GM19025 (cell line): Measurements from ENCODE around the gene PTPRCAP.
A peak's percentile ranks its signal among the peaks of the same experiment; 100 is the strongest.
"Not testable (repeated sequence)": the region's sequence is repeated elsewhere in the genome, so short reads cannot be mapped to it uniquely, and the experiment has no call there.

ENCODE experiments used
- ATAC-seq: cut with Tn5 transposase; IDR thresholded peaks from one replicate; pipeline ENCODE4 v1.9.1; 2021; ENCODE audit warnings: mild to moderate bottlenecking, low read depth, moderate library complexity; ENCODE audit not compliant: unreplicated experiment

Gene PTPRCAP

DNA sequence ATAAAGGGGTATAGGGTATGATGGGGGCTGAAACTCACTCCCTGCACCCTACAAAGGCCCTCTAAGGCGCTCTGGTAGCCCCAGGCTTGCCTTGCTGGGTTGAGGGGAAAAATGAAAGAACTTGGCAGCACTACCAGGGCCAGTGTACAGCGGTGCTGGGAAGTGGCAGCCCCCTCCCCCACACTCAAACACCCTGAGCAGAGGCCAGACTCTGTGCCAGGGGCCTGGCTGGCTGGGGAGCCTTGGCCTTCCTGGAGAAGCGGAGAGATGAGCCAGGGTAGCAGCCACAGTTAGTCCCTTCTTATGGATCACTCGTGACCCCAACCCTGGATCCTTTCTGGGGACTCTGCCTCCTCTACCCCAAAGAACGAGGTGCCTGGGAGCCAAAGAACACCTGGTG lies 28.9 kb upstream of the PTPRCAP start:
- no peak for ATAC-seq

DNA sequence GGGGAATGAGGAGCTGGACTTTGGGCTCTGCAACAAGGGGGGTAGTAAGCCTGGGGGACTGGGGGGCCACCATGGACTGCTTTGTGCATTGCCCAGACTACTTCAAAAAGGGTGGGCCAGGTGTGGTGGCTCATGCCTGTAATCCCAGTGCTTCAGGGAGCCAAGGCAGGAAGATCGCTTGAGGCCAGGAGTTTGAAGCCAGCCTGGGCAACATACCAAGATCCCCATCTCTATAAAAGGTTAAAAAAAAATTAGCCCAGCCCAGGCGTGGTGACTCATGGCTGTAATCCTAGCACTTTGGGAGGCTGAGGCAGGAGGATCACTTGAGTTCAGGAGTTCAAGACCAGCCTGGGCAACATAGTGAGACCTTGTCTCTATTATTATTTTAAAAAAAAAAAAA lies 28.0 kb upstream of the PTPRCAP start:
- not testable (repeated sequence) for ATAC-seq

DNA sequence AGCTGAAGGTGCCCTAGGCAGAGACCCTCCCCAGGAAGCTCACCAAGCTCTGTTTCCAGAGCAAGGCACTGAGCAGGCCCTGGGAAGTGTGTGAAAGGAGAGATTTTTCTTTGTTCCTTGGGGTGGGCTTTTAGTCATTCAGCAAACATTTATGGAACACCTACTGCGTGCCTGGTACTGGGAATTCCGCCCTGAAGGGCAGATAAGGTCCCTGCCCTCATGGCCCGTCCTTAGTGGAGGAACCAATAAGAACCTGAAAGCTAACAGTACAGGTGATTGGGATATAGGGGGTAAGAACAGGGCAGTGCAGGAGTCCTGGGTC lies 27.7 kb upstream of the PTPRCAP start:
- no peak for ATAC-seq

DNA sequence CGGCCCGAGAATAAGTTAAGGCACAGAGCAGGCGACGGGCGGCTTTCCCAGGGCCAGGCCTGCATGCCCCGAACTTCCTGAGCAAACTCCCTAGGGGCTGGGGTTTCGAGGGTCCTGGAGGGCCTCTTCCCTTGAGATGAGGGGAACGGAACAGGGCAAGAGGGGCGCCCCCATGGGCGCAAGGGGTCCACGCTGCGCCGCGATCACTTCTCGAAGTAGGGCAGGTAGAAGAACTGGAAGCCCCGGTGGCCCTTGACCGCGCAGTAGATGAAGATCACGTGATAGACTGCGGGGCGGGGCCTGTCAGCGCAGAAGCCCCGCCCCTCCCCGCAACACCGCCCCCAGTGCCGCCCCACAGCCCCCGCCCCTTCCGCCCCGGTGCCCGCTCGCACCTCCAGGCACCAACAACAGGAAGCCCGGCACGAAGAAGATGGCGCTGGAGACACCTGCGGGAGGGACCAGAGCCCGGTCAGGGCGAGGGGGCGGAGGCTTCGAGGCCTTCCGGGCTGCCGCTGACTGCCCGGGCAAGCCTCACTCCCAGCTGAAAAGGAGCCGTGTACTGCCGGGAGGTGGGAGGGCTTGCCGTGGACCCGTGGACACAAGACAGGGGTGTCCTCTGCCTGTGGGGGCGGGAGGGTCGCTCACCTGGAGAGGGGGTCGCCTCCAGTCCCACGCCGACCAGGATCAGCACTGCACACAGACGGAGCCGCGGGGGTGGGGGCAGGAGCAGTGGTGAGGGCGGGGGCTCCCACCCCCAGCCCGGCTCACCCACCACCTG lies 27.1 kb upstream of the PTPRCAP start:
- ATAC-seq: peak; percentile 43

DNA sequence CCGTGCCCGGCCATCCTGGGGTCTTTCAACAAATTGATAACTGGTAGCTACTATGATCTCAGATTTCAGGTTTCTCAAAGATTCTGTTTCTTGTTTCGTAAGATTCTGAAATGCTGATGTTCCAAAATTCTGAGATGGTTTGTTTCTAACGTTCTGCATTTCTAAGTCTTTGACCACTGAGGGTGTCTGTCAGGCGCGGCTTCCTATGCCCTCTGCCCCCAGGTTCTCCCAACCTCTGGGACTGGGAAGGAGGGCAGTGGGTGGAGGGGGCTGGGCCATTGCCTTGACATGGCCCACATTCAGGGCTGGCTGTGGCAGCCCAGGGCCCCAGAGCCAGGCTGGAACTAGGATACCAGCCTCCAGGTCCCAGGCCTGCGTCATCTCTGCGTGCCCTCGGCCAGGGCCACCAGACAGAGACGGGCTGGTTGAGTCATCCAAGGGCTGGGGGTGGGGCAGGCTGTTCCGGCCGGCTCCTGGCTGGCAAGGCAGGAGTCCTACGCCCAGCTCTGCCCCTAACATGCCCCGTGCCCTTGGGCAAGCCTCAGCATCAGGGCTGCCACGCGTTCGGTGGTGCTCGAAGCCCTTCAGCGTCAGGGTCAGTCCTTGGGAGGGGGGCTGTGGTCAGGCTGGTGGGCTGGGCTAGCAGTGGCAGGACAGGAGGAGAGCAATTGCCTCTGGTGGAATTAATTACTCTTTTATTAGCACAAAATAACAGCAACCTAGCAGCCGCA lies 26.4 kb upstream of the PTPRCAP start:
- ATAC-seq: no peak

DNA sequence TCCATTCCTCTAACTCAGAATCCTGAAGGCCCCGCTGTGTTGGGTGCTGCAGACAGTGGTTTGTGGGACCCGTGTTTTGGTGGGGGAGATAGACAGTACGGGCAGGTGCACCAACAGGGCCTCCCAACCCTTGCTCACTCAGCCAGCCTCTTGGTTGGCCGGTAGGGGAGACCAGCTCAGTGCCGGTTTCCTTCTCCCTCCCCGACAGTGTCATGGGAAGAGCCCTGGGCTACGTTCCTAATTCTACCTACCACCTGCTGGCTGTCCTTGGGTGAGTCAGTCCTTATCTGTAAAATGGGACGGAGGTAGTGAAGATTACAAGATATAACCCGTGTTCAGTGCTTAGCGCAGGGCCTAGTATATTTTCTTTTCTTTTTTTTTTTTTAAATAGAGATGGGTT lies 25.7 kb upstream of the PTPRCAP start:
- no peak for ATAC-seq

DNA sequence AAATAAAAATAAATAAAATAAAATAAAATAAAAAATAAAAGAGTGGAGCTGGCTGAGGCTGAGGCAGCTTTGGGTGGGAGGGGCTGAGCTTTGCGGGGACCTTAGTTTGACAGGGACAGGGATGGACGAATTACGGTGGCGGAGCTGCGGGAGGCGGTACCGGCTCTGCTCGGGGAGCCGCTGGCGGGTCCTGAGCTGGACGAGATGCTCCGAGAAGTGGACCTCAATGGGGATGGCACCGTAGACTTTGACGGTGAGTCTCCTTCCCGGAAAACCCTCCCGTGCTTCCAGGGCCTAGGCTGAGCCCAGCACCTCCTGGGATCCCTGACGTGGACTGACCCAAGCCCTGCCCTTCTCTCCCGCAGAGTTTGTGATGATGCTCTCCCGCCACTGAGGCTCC lies 20.8 kb upstream of the PTPRCAP start:
- ATAC-seq: no peak

DNA sequence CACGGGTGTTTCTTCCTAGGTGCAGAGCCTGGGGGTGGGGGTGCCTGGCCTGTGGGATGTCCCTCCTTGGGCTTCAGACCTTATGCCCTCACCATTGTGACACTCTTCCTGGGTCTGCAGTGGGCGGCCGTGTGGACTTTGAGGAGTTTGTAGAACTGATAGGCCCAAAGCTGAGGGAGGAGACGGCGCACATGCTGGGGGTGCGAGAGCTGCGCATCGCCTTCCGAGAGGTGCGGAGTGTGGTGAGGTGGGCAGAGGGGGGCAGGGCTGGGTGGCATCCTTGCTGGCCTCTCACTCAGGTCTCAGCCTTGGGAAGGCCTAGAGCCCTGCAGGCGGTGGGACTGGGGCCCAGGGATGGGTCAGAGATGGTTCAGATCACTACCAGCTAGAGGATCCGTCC lies 20.0 kb upstream of the PTPRCAP start:
- ATAC-seq: no peak

DNA sequence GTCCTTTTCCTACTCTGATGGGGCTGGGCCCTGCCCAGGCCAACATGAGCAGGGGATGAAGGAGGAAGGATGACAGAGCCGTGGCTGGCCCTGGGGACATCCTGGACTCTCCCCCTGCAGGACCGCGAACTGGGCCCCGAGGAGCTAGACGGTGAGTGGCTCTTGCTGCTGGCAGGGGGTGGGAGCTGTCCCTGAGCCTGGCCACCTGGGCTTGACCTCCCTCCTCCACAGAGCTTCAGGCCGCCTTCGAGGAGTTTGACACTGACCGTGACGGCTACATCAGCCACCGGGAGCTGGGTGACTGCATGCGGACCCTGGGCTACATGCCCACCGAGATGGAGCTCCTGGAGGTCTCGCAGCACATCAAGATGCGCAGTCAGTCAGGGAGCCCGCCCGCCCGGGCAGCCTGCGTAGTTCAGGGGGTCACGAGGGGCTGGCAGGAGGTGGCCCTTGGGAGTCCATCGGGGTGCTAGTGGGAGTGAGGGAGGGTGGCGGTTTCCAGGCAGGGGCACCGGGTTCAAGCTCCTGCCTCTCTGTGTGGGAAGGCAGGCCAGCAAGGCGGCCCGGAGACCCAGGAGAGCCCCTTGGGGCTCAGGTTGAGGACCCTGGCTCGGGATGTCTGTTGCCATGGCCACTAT lies 18.7 kb upstream of the PTPRCAP start:
- ATAC-seq: no peak

DNA sequence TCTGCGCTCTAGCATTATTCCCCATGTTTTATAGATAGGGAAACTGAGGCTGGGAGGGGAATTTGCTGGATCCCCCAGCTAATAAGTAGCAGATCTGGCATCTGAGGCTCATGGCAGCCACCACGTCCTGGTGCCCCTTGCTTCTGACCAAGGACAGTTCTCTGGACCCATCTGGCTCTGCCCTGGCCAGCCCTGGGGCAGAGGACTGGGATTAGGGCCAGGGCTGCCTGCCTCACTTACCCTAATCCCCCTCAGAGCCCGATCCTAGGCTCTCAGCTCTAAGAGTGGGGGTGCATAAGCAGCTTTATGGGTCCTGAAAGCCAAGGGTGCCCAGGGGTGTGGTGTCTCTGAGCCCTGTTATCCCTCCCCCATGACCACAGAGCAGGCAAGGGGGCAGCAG lies 17.6 kb upstream of the PTPRCAP start, which contains the start of gene CABP4:
CABP4 (plus strand) TSS at position 301 of the 400 bp plus-strand sequence; CDS start at position 371, 70 bp downstream.
- no peak for ATAC-seq

DNA sequence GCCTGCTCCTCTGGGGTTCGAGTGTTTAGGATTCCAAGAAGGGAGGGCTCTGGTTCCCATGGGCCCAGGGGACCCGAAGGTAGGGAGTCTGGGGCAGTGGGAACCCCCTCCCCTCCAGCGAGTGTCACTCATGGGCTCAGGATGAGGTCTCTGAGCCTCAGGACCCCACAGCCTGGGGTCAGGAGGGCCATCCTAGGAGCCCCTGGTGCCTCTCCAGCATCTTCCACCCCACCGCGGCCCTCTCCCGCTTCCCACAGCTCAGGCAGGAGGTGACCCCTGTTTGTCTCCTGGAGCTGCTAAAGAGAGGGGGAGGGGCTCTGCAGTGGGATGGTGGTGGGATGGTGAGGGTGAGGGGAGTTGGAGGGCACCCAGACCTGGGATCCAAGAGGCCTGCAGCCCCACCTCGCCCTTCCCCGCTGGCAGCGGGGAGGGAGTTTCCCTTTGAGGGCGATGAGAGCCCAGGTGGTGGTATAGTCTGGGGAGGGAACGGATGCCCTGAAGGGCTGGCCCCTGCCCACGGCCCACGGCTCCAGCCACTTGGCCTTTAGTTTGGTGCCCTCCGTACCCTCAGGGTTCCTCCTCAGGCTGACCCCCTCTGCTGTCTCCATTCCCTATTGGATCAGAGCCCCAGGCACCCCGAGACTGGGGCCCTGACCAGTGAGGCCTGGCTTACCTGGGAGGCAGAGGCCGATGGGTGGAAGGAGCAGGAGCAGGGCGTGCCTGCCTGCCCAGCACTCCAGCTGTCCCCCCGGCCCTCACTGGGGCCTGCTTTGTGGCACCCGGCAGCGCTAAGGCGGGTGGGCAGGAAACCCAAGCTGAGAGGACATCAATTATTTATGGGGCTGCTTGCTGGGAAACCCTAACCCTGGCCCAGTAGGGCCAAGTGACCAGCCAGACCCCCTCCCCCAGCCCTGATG lies 16.6 kb upstream of the PTPRCAP start:
- ATAC-seq: no peak

DNA sequence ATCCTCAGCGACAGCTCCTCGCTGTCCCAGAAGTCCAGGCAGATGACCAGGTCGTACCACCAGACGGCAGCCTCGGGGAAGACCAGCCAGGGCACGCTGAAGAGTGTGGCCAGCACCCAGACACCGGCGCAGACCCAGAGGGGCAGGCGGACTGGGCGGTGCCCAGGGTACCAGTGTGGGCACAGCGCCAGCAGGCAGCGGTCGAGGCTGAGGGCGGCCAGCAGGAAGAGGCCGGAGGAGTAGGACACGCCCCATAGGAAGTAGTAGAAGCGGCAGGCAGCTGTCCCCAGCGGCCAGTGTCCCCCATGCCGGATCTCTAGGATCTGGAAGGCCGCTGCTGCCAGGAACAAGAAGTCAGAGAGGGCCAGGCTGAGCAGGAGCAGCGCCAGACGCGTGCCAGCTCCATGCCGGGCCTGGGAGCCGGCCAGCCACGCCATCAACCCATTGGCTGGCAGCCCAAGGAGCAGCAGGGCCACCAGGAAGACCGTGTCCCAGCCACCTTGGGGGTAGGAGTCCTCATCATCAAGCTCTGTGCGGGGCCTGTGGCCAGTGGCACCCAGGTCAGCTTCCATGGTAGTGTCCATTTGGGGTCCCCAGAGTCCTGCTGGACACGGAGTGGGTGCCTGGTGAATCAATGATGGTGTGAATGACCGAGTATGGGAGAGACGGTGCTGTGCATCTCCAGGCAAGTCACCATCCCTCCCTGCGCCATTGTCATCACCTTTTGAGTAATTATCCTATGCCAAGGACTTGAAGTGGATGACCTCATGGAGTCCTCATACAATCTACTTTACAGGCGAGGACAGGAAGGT lies 14.9 kb upstream of the PTPRCAP start, which contains the start of gene GPR152:
GPR152 (minus strand) TSS at position 589 of the 812 bp plus-strand sequence; CDS start at position 584, 5 bp downstream.
- ATAC-seq: no peak

DNA sequence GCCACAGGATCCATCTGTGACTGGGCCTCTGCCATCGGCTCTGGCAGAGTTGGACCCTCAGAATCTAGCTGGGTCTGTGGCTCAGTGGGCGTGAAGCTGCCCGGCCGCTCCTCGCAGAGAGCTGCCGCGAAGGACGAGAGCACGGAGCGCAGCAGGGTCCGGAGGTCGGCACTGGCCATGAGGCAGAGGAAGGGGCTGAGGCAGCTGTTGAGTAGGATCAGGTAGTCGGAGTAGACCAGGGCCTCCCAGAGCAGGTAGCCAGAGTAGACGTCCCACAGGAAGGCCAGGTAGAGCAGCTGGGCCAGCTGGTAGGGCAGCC lies 14.1 kb upstream of the PTPRCAP start:
- no peak for ATAC-seq

DNA sequence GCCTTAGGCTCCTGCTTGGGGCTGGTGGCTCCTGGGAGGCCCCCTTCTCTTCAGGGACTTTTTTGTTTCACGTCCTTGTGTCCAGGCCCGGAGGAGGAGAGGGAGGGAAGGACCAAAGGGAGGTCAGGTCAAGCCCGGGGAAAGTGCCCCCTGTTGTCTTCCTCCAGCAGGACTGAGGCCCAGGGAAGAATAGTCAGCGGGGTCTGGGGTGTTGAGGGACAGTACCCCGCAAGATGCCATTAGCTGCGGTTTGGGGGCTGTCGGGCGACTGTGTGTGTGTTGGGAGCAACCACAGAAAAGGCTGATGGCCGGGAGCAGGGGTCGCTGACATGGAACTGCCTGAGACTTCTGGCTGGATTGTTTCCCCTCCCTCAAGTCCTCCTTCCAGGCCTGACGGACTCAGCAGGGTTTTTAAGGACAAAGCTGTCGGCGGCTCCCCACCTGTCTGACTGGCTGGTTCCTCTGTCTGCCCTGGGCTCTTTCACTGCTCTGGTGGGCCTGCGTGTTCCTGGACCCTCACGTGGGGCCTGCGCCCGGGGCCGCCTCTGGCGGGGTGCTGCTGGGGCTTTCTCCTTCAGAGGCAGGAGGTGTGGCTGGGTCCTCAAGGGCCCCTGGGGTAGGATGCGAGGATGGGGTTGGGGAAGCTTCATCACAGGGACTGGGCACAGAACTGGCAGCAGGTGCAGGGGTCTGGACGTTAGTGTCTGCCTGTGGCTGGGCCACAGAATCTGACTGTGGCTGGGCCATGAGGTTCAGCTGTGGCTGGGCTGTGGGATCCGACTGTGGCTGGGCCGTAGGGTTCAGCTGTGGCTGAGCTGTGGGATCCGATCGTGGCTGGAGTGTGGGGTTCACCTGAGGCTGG lies 13.5 kb upstream of the PTPRCAP start:
- ATAC-seq: no peak

DNA sequence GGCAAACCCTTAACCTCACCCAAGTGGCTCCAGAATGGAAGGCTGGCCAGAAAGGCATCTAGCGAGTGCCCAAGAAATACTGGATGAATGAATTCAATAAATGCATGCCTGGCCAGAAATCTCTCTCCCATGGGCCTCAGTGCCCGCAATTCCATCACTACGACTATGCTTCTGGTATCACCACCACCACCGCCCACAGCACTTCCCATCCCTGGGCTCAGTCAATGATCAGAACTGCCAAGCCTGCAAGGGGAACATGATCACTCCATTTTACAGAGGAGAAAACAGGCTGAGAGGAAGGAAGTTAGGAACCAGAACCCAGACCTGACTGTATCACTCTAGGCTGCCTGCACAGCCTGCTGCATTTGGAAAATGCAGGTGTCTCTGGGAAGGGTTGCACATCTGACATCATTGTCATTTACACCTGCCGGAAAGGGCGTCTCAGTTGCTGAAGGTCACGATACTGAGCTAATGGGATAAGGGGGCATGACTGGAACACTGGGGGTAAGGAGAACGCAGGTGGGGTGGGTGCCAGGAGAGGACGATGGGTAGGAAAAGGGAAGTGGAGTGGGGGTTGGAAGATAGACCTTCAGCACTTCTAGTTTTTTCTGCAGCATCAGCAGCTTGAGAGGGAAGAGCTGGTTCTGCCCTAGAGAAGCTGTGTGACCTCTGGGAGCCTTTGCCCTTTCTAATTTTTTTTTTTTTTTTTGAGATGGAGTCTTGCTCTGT lies 11.8 kb upstream of the PTPRCAP start:
- no peak for ATAC-seq

DNA sequence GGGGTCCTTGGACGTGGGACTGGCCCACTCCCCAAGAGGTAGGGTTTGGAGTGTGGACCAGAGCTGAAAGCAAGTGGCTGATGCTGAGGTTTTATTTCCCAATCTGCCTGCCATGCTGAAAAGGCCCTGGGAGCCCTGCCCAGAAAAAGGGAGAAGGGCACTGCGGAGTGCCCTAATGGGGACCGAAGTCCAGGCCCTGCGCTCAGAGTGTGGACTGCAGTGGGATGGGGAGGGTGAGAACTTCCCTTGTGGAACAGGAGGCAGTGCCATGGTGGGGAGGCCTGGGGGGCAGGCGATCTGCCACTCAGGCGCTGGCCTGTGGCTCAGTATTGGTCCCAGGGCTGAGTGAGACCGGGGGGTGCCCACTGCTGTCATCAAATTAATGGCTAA lies 10.7 kb upstream of the PTPRCAP start:
- no peak for ATAC-seq

DNA sequence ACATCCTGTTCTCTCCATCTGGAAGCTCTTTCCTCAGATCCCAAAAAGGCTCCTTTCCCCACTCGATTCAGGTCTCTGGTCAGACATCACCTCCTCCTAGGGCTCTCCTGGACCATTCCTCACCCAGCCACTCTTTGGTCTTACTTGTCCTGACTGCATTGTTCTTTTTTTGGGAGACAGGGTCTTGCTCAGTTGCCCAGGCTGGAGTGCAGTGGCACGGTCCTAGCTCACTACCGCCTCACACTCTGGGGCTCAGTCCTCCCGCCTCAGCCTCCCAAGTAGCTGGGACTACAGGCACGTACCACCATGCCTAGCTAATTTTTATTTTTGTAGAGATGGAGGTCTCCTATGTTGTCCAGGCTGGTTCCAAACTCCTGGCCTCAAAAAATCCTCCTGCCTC lies 8.0 kb upstream of the PTPRCAP start:
- ATAC-seq: no peak
